GM18502 (cell line): Measurements from ENCODE around the gene ZNF563.

ENCODE experiments used
- ATAC-seq: cut with Tn5 transposase; IDR thresholded peaks from one replicate; pipeline ENCODE4 v1.9.1; 2021; ENCODE audit warnings: mild to moderate bottlenecking; ENCODE audit not compliant: unreplicated experiment, poor library complexity

ZNF563 gene

GRCh38 chr19:12295191-12295590 is 38.2 kb downstream of the ZNF563 start:
- ATAC-seq: peak; percentile 12

GRCh38 chr19:12294249-12295158 is 38.9 kb downstream of the ZNF563 start, which contains the start of gene ZNF44:
Gene ZNF44, minus strand, starts transcription at chr19:12294883. Its CDS starts 189 bp downstream, at chr19:12294694.
- ATAC-seq: peak; percentile 92

- no peak for ATAC-seq
These were observed 39.6 kb downstream of the ZNF563 start for GRCh38 chr19:12293777-12294248.

GRCh38 chr19:12289790-12290065 is 43.7 kb downstream of the ZNF563 start:
- no peak for ATAC-seq

GRCh38 chr19:12287958-12288500 is 45.4 kb downstream of the ZNF563 start:
- no peak for ATAC-seq

- no peak for ATAC-seq
These were observed 48.8 kb downstream of the ZNF563 start for GRCh38 chr19:12284631-12285030.

- ATAC-seq: no peak
These were observed 49.2 kb downstream of the ZNF563 start for GRCh38 chr19:12284226-12284625.

- no peak for ATAC-seq
These were observed 54.7 kb downstream of the ZNF563 start for GRCh38 chr19:12278713-12279112.

GRCh38 chr19:12272980-12273901 is 60.2 kb downstream of the ZNF563 start:
- no peak for ATAC-seq

- ATAC-seq: no peak
These were observed 61.0 kb downstream of the ZNF563 start for GRCh38 chr19:12272386-12272785.

GRCh38 chr19:12270854-12271253 is 62.6 kb downstream of the ZNF563 start:
- ATAC-seq: no peak
